Suprapubic skin (tissue), 4 donors: Measurements from ENCODE around the gene TCP10L.

ENCODE experiments used
- CTCF ChIP-seq, 2 donors: fragments of 200-600 bp in 1 of 2; fragments of 450-650 bp in 1 of 2; sonication (generic) in 1 of 2; IDR thresholded peaks; one replicate each; pipeline ENCODE4 v1.5.1; 2016 to 2019; ENCODE audit warnings: antibody characterized with exemption in 2 of 2, mild to moderate bottlenecking in 1 of 2, moderate library complexity in 1 of 2
- EP300 ChIP-seq: sonication (generic); formaldehyde crosslinking; IDR thresholded peaks from one replicate; pipeline ENCODE4 v1.6.1; 2017; ENCODE audit warnings: antibody characterized with exemption
- POLR2A ChIP-seq, 2 donors: fragments of 450-650 bp; IDR thresholded peaks; one replicate each; pipeline ENCODE4 v1.6.1; 2017; ENCODE audit warnings: antibody characterized with exemption in 2 of 2, mild to moderate bottlenecking in 2 of 2, moderate library complexity in 2 of 2
- POLR2AphosphoS5 ChIP-seq, 3 donors: sonication (generic); formaldehyde crosslinking; IDR thresholded peaks; one replicate each; pipeline ENCODE4 v1.6.1; 2017; ENCODE audit warnings: antibody characterized with exemption in 3 of 3

GRCh38 chr21:32560896-32561295 lies 24.4 kb downstream of the TCP10L start:
- no peak for TF ChIP-seq EP300
- no peak for TF ChIP-seq CTCF (IDR thresholded peaks at IDR 0.05)
- no peak for TF ChIP-seq POLR2A (IDR thresholded peaks at IDR 0.05)
- TF ChIP-seq POLR2AphosphoS5 (IDR thresholded peaks at IDR 0.05), result no peak
